NCI-H748 treated with DMSO at 0.1 percent for 48 hours (cell line): ENCODE measurements around the gene LRRC4B.

Experiments
- DNase-seq: peaks from one replicate; lab custom pipeline; 2025; lab: John Stamatoyannopoulos, UW

Gene LRRC4B

GRCh38 chr19:50505856-50506611 is 62.2 kb downstream of the LRRC4B start:
- no peak for DNase-seq

GRCh38 chr19:50501568-50502475 is 66.4 kb downstream of the LRRC4B start:
- DNase-seq: no peak

DNA sequence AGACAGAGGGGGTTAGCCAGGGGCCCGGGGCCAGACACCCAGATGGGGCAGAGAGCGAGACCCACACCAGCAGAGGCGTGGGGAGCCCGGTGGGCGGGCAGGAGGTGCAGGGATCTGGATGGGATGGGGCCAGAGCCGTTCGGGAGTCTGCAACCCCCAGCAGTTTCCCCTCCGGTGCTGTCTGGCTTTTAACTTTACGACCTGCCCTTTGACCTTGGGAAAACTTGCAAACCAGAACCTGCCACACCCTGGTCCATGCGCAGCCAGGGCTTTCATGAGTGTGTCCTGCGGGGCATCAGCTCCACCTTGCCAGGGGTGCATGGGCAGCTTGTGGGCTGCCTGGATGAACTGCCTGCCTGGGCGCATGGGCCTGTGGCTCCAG is 67.1 kb downstream of the LRRC4B start:
- DNase-seq: no peak

DNA sequence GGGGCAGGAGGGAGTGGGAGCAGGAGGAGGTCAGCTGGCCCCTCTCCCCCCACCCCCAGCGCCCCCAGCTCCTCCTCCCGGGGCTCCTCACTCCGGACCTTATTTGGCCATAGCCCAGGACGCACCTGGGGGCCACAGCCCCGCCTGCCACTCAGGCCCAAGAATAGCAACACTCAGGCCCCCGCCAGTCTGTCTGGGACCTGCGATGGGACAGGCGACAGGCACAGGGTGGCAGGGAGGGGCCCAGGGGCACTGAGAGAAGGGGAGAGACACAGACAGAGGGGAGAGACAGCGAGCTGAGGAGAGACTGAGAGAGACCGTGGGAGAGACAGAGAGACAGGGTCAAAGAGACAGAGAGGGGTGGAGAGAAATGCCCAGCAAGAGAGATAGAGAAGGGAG is 67.5 kb downstream of the LRRC4B start:
- no peak for DNase-seq

- no peak for DNase-seq
Observed at GRCh38 chr19:50500060-50500752, 68.0 kb downstream of the LRRC4B start.

DNA sequence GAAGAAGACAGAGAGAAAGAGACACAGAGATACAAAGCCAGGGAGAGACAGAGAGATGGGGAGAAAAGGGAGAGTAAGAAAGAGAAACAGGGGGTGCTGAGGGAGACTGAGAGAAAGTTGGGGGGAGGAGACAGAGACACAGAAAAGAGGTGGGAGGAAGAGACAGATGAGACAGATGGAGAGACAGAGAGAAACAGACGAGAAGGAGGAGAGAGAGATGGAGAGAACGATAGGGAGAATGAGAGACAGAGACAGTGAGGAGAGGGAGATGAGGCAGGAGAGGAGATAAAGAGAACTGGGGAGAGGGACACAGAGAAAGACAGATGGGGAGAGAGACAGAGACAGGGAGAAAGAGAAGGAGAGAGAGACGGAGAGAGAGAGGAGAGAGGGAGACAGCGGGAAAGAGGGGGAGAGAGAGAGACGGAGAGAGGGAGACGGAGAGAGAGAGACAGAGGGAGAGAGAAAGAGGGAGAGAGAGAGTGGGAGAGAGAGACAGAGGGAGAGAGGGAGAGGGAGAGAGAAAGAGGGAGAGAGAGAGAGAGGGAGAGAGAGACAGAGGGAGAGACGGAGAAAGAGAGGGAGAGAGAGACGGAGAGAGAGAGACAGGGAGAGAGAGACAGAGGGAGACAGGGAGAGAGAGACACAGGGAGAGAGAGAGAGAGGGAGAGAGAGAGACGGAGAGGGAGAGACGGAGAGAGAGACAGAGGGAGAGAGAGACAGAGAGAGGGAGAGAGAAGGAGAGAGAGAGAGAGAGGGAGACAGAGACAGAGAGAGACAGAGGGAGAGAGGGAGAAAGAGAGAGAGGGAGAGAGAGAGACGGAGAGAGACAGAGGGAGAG is 69.8 kb downstream of the LRRC4B start:
- no peak for DNase-seq

DNA sequence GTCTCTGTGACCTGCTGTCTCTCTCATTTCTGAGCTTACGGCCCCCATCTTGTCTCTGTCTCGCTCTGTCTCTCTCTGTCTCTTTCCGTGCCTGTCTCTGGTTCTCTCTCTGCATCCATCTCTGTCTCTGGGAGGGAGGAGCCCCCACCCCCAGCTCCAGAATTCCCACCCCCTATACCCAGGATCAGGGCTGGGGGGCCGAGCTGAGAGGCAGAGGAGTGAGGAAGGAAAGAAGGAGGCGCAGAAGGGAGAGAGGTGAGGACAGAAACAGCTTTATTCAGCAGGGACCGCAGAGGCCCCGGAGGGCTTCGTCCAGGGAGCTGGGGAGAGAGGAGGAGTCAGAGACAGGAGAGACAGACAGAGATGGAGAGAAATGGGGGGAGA is 71.2 kb downstream of the LRRC4B start:
- DNase-seq: no peak

DNA sequence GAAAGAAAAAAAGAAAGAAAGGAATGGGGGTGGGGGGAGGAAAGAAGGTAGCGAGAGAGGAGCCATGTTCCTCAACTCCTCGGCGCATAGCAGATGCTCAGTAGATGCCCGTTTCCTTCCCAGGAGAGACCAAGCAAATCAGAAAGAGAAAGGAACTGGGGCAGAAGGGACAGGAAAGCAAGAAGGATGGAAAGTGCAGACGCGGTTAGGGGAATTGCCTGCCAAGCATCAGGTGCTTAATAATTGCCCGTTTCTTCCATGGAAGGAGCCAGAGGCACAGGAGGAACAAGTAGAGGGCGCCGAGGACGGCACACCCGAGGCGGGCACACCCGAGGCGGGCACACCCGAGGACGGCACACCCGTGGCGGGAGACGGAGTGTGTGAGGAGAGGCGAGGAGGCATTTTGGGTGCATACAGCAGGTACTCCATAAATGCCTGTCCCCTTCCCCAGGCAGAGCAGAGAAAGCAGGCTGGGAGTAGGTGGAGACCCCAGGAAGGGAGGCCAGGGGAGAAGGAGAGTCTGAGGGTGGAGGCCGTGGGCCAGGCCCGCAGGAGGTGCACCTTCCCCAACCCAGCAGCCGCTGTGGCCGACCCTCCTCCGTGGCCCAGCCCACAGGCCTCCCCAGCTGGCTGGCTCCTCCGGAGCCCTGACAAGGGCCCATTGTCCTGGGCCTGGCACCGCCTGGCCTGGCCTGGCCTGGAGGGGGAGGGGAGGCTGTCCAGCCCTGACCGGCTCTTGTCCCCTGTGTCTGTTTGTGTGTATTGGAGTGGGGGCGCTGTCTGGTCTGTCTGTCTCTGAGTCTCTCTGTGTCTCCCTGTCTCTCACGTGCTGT is 71.8 kb downstream of the LRRC4B start:
- no peak for DNase-seq

- no peak for DNase-seq
Observed at GRCh38 chr19:50495020-50495531, 73.2 kb downstream of the LRRC4B start.

- no peak for DNase-seq
Observed at GRCh38 chr19:50494186-50495019, 73.8 kb downstream of the LRRC4B start.

DNA sequence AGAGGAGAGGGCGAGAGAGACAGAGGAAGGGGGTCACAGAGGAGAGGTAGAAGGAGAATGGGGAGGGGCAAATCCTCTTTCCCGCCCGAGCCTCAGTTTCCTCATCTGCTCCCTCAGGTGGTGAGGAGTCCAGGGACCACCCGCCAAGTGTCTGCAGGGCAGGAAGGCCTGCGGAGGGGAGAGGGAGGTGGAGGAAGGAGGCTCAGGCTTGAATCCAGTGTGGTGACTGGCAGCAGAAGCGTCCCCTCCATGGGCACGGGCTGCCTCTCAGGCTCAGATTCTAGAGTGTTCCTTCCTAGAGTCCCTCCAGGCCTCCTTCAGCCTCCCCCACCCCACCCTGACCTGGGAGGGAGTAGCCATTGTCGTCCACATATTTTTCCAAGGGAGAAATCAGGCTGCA is 75.1 kb downstream of the LRRC4B start:
- DNase-seq: no peak

DNA sequence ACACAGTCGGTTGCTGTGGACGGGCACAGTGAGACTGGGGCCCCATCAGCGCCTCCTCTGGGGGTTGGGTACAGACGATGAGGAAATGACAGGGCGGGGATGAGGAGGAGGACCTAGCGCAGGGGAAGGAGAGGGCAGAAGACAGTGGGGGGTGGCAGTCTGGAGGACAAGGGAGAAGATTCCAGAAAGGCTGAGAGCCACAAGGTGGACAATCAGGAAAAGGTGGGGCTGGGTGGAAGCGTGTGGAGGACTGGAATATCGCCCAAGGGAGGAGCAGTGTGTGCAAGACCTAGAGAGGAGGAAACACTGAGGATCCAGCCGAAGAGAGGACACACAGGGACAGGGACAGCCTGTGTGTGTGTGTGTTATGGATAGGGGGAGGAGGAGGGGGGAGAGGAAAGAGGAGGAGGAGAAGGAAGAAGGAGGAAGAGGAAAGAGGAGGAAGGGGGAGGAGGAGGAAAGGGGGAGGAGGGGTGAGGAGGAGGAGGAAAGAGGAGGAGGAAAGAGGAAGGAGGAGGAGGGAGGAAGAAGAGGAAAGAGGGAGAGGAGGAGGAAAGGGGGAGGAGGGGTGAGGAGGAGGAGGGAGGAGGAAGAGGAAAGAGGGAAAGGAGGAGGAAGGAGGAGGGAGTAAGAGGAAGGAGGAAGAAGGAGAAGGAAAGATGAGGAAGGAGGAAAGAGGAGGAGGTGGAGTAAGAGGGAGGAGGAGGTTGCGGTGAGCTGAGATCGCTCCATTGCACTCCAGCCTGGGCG is 75.8 kb downstream of the LRRC4B start:
- DNase-seq: no peak

- DNase-seq: no peak
Observed at GRCh38 chr19:50490991-50491472, 77.2 kb downstream of the LRRC4B start.

- no peak for DNase-seq
Observed at GRCh38 chr19:50490411-50490811, 77.8 kb downstream of the LRRC4B start.

DNA sequence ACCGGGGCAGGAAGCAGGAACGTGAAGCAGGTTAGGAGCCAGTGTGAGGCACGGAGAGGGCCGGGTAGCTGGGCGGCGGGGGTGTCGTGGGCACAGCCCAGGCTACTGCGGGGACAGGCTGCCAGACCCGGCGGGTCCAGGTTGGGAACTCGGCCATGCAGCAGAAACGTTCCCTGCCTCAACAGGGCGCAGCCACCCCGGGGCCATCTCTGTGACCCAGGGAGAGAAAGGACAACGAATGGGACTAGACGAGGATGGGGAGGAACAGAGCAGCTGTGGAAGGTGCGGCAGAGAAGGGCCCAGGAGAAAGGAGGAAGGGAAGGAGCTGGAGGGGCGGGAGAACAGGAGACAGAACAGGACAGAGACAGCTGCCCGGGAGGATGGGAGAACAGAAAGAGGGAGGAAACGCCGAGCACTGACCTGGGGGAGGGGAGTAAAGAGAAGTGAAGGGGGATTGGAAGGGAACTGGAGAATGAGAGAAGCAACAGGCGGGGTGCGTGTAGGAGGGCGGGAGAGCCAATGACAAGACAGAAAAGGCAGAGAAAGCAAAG is 78.7 kb downstream of the LRRC4B start:
- no peak for DNase-seq

DNA sequence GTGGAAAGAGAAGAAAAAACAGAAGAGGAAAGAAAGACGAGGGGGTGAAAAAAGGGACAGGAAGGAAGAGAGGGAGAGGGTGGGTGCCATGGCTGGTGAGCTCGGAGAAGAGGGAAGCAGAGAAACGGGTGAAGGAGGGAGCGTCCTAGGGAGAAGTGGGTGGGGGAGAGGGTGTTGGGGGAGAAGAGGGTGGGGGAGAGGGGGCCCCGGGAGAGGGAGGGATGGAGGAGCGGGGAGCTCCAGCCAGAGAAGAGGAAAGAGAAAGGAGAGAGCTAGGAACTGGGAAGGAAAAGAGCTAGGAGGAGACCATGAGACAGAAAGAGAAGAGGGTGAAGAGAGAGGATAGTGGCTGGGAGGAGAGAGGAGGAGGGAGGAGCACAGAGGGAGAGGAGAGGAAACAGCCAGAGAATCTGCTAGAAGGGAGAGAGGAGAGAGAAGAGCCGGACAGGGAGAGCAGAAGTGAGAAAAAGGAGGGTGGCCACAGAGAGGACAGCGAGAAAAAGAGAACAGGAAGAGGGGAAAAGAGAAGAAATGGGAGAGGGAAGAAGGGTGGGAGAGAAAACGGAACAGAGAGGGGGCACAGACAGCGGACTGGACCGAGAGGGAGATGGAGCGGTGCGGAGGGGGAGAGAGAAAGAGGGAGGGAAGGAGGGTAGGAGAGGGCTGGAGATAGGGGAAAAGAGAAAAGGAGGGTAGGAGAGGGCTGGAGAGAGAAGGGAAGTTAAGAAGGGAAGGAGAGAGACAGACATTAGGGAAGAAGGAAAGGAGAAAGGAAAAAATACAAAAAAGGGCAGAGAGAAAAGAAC is 79.6 kb downstream of the LRRC4B start:
- DNase-seq: no peak

DNA sequence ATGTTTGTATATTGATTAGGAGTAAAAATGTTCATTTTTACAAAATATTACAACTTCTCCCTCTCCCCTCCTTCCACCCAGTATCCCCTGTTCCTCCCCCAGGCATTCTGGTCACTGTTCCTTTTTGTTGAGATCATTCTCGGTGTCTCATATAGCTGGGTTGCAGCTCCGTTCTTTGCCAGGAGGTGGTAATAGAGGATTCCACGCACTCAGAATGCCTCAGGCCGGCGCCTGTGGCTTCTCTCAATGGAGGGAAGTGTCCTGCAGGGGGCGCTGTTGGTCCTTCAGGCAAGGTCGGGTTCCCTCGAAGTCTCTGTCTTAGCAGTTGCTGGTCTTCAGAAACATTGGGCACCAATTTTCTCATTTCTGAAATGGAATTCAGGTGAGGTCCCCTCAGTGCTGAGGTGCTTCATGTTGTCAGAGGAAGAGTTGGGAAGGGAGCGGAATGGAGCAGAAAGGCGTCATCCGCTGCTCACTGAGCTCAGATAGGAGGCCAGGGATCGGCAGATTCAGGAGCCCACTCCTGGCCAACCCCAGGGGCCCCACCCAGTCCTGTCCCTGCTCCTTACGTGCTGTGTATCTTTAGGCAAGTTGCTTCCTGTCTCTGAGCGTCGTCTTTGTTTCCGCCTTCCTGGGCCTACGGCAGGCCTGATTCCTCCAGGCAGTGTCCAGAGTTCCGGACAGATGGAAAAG is 81.3 kb downstream of the LRRC4B start:
- no peak for DNase-seq
